RWPE1 (cell line): Measurements from ENCODE around the gene EBPL.
A peak's percentile ranks its signal among the peaks of the same experiment; 100 is the strongest.

Source experiments
- CTCF ChIA-PET: fragments of 350-600 bp; sonication (Branson Sonifier 250); formaldehyde crosslinking; extraction: SDS; loops from one replicate; lab custom pipeline; 2021; lab: Yijun Ruan, JAX
- POLR2A ChIA-PET: fragments of 400-600 bp; formaldehyde crosslinking; extraction: SDS; loops from one replicate; lab custom pipeline; 2020; ENCODE audit warnings: antibody characterized with exemption; ENCODE audit not compliant: low non-redundant PET; lab: Yijun Ruan, JAX
- DNase-seq: peaks from one replicate; pipeline ENCODE4 v3.0.0; 2012; ENCODE audit warnings: low spot score
- H3K27ac ChIP-seq: fragments of 450-650 bp; 2 replicates; pipeline ENCODE4 v1.5.1; 2017
- CTCF ChIP-seq: fragments of 450-650 bp; conservative IDR thresholded peaks from 2 replicates; pipeline ENCODE4 v1.5.1; 2017; ENCODE audit warnings: low read depth, mild to moderate bottlenecking

The EBPL gene

DNA sequence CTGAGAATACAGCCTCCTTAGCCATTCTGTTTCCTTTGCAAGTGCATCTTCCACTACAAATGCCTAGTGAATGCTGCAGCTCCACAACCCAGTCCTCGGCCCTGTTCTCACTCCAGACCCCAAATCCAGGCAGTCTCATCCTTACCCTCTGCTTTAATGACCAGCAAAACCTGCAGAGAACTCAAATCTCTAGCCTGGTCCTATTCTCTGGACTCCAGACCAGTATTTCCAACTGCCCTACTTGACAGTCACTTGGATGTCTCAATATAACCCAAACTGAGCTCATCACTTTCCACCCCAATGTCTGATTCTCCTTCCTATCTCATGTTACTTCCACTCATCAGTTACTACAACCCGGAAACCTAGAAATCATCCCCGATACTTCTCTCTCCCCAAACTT lies 2.6 kb upstream of the EBPL start:
- ChIA-PET POLR2A (no interaction called here), CTCF (interaction anchor here (0.6 kb wide), 1 partner anchor 37 kb away, joined by 3 read pairs; no protein-coding TSS in a partner anchor)
- TF ChIP-seq CTCF: no peak
- H3K27ac ChIP-seq: no peak overlapping the region
- no peak for DNase-seq

GRCh38 chr13:49693191-49693733 lies 2.0 kb upstream of the EBPL start:
- DNase-seq: no peak
- ChIA-PET CTCF (interaction anchor here (0.6 kb wide), 1 partner anchor 38 kb away, joined by 3 read pairs; no protein-coding TSS in a partner anchor), POLR2A (no interaction called here)
- no peak for TF ChIP-seq CTCF
- H3K27ac ChIP-seq: no peak overlapping the region

GRCh38 chr13:49690133-49690994 lies 922 bp downstream of the EBPL start:
- no peak for DNase-seq
- POLR2A ChIA-PET: interaction anchor here (1.5 kb wide), 1 partner anchor 102 kb away, joined by 5 read pairs; the partner anchor contains the start of gene KPNA3

DNA sequence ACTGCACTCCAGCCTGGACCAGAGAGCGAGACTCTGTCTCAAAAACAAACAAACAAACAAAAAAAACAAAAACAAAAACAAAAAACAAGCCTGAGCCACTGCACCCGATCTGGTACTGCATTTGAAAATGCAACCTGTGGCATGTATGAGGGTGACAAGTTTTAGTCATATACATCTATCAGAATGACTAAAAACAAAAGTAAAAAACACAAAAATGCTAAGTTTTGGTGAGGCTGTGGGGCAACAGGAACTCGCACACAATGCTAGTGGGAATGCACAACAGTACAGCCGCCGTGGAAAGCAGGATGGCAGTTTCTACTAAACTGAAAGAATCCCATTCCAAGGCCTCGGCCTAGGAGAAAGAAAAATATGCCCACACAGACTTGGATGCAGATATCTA lies 7.8 kb downstream of the EBPL start:
- no peak for TF ChIP-seq CTCF
- CTCF ChIA-PET: no interaction called here
- H3K27ac ChIP-seq: no peak overlapping the region
- POLR2A ChIA-PET: no interaction called here
- DNase-seq: no peak

More at GRCh38 chr13:49690133-49690994, 922 bp downstream of the EBPL start:
- peak overlapping the region; percentile 94 for H3K27ac ChIP-seq
- no peak for TF ChIP-seq CTCF
- CTCF ChIA-PET: interaction anchor here (0.6 kb wide), 1 partner anchor 100 kb away, joined by 3 read pairs; no protein-coding TSS in a partner anchor

DNA sequence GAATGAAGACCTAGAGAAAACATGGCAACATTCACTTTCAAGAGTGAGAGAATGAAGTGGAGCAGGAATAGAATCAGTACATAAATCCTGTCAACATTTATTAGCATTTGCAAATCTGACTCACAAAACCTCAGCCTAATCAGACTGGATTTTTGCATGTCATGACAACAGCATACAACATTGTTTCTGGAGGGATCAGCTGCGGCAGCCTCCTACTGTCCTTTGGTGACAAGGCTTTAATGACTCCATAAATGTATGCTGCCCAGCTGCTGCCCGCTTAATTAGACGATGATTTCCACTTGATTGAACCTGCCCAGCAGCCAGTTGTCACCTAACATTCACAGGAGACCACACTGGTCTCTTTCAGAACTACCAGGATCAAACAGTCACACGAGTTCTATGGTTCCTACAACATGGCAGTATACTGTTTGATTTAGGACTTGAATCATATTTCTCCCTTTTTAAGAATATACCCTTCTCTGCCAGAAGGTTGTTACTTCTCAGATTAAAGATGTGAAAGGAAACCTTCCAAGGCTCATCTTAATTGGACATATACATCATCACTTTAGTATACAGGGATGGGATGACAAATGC lies 9.3 kb downstream of the EBPL start:
- no peak for TF ChIP-seq CTCF
- ChIA-PET POLR2A (no interaction called here), CTCF (interaction anchor here (0.6 kb wide), 2 partner anchors 98 to 315 kb away, joined by 3 to 6 read pairs; partner anchors contain the start of gene TRIM13)
- no peak overlapping the region for H3K27ac ChIP-seq
- no peak for DNase-seq

- no peak for DNase-seq
- no peak for TF ChIP-seq CTCF
- CTCF ChIA-PET: interaction anchor here (1.0 kb wide), 1 partner anchor 1229 kb away, joined by 3 read pairs; no protein-coding TSS in a partner anchor
- no peak overlapping the region for H3K27ac ChIP-seq
- POLR2A ChIA-PET: no interaction called here
Measured at GRCh38 chr13:49679246-49679645, 12.0 kb downstream of the EBPL start.
